SK-N-SH (cell line): ENCODE measurements around the gene R3HDML. TPM values are rescaled to one million over a fixed set of nuclear protein-coding genes. Genes with fewer than 3 reads are reported as not detected.

Experiments
- CTCF ChIA-PET: fragments of 300-600, 350-600 bp; formaldehyde crosslinking; extraction: SDS; loops from one replicate; lab custom pipeline; 2021; lab: Yijun Ruan, JAX
- POLR2A ChIA-PET: fragments of 350-600 bp; sonication (Branson Sonifier 250); formaldehyde crosslinking; extraction: SDS; loops from one replicate; lab custom pipeline; 2020; ENCODE audit warnings: antibody characterized with exemption, inconsistent platforms; lab: Yijun Ruan, JAX
- DNase-seq: peaks from one replicate; pipeline ENCODE4 v3.0.0; 2012
- H2AFZ ChIP-seq: fragments of 200-600 bp; sonication (generic); 2 replicates; pipeline ENCODE4 v1.8.1; 2016; ENCODE audit warnings: antibody characterized with exemption, mild to moderate bottlenecking, low read depth
- H3F3A ChIP-seq: fragments of 200-600 bp; sonication (generic); replicated peaks from 2 replicates; pipeline ENCODE3; 2016; ENCODE audit warnings: antibody characterized with exemption, mild to moderate bottlenecking; ENCODE audit not compliant: insufficient read depth
- H3K27ac ChIP-seq, 2 experiments: fragments of 200-500 bp in 1 of 2; fragments of 200-600 bp in 1 of 2; sonication (Bioruptor generic) in 1 of 2; sonication (generic), shearing (Covaris generic) in 1 of 2; 2 replicates each; pipeline versions ENCODE4 v1.5.1 to v1.6.1; 2014 to 2016; ENCODE audit warnings: low read depth in 2 of 2, inconsistent platforms in 1 of 2, low read length in 1 of 2, mild to moderate bottlenecking in 1 of 2, mixed read lengths in 1 of 2
- H3K27me3 ChIP-seq: fragments of 200-600 bp; sonication (generic), shearing (Covaris generic); 2 replicates; pipeline ENCODE4 v1.6.1; 2016; ENCODE audit warnings: mixed run types; ENCODE audit not compliant: insufficient read depth
- H3K36me3 ChIP-seq, 2 experiments: fragments of 200-500 bp in 1 of 2; fragments of 200-600 bp in 1 of 2; sonication (Bioruptor generic) in 1 of 2; sonication (generic) in 1 of 2; replicated peaks in 1 of 2; 2 replicates each; pipeline versions ENCODE3 to v1.5.1; 2014 to 2016; ENCODE audit warnings: low read length in 1 of 2, mild to moderate bottlenecking in 1 of 2; ENCODE audit not compliant: insufficient read depth in 2 of 2, control insufficient read depth in 1 of 2
- H3K4me1 ChIP-seq, 2 experiments: fragments of 200-500 bp in 1 of 2; fragments of 200-600 bp in 1 of 2; sonication (Bioruptor generic) in 1 of 2; sonication (generic), shearing (Covaris generic) in 1 of 2; 2 replicates each; pipeline versions ENCODE4 v1.5.1 to v1.6.1; 2014 to 2016; ENCODE audit warnings: low read depth in 1 of 2, low read length in 1 of 2, mixed run types in 1 of 2; ENCODE audit not compliant: insufficient read depth in 2 of 2, control insufficient read depth in 1 of 2
- H3K4me2 ChIP-seq: fragments of 200-600 bp; sonication (generic), shearing (Covaris generic); 2 replicates; pipeline ENCODE4 v1.6.1; 2017; ENCODE audit warnings: mixed run types
- H3K4me3 ChIP-seq, 2 experiments: fragments of 200-500 bp in 1 of 2; fragments of 200-600 bp in 1 of 2; sonication (Bioruptor generic) in 1 of 2; sonication (generic), shearing (Covaris generic) in 1 of 2; 2 replicates each; pipeline versions ENCODE4 v1.5.1 to v1.8.1; 2014 to 2016; ENCODE audit warnings: low read depth in 2 of 2, inconsistent platforms in 1 of 2, low read length in 1 of 2, mild to moderate bottlenecking in 1 of 2, mixed read lengths in 1 of 2, moderate library complexity in 1 of 2
- H3K79me2 ChIP-seq: fragments of 200-600 bp; sonication (generic); 2 replicates; pipeline ENCODE4 v1.8.1; 2017; ENCODE audit warnings: mild to moderate bottlenecking; ENCODE audit not compliant: insufficient read depth
- H3K9ac ChIP-seq: fragments of 200-600 bp; sonication (generic); 2 replicates; pipeline ENCODE4 v1.6.1; 2017; ENCODE audit warnings: mixed run types
- H3K9me2 ChIP-seq: fragments of 200-600 bp; sonication (generic); 2 replicates; pipeline ENCODE4 v1.6.1; 2017; ENCODE audit warnings: mixed run types
- H3K9me3 ChIP-seq: fragments of 200-600 bp; sonication (generic); 2 replicates; pipeline ENCODE4 v1.6.1; 2017; ENCODE audit warnings: mixed run types, mild to moderate bottlenecking, moderate library complexity
- H4K20me1 ChIP-seq: fragments of 200-600 bp; sonication (generic); 2 replicates; pipeline ENCODE4 v1.6.1; 2017; ENCODE audit warnings: mild to moderate bottlenecking, mixed run types; ENCODE audit not compliant: insufficient read depth
- EP300 ChIP-seq, 2 experiments: IDR thresholded peaks; 2 replicates each; pipeline versions ENCODE4 v1.4.0 to v1.6.1; 2012; ENCODE audit warnings: borderline replicate concordance in 1 of 2, low read depth in 1 of 2, low read length in 1 of 2
- EZH2phosphoT487 ChIP-seq: fragments of 200-600 bp; sonication (generic); IDR thresholded peaks from 2 replicates; pipeline ENCODE4 v1.6.1; 2017; ENCODE audit warnings: low read depth, mixed run types, mild to moderate bottlenecking, antibody characterized with exemption, moderate library complexity, borderline replicate concordance
- FOSL2 ChIP-seq: IDR thresholded peaks from 2 replicates; pipeline ENCODE4 v1.4.0; 2012; ENCODE audit warnings: low read depth, mild to moderate bottlenecking, moderate library complexity, borderline replicate concordance
- FOXJ3 ChIP-seq: sonication (generic); formaldehyde crosslinking; IDR thresholded peaks from 2 replicates; pipeline ENCODE4 v1.5.1; 2020; ENCODE audit warnings: mild to moderate bottlenecking, missing genetic modification reagents
- FOXM1 ChIP-seq: IDR thresholded peaks from 2 replicates; pipeline ENCODE4 v1.4.0; 2012; ENCODE audit warnings: low read depth, mild to moderate bottlenecking
- GABPA ChIP-seq: IDR thresholded peaks from 2 replicates; pipeline ENCODE4 v1.4.0; 2012; ENCODE audit warnings: low read depth, mild to moderate bottlenecking
- JUND ChIP-seq: IDR thresholded peaks from 2 replicates; pipeline ENCODE4 v1.4.0; 2012
- MEF2A ChIP-seq: IDR thresholded peaks from 2 replicates; pipeline ENCODE4 v1.4.0; 2012; ENCODE audit warnings: low read depth, borderline replicate concordance
- MXI1 ChIP-seq: IDR thresholded peaks from 2 replicates; pipeline ENCODE4 v1.6.1; 2012; ENCODE audit warnings: mild to moderate bottlenecking, low read depth, low read length, improper control_type of control experiment
- POLR2AphosphoS5 ChIP-seq: IDR thresholded peaks from 2 replicates; pipeline ENCODE4 v1.6.1; 2012; ENCODE audit warnings: low read depth, low read length
- RFX5 ChIP-seq: IDR thresholded peaks from 2 replicates; pipeline ENCODE4 v1.6.1; 2012; ENCODE audit warnings: mild to moderate bottlenecking, improper control_type of control experiment, low read length
- RXRA ChIP-seq: IDR thresholded peaks from 2 replicates; pipeline ENCODE4 v1.4.0; 2012; ENCODE audit warnings: low read depth, mild to moderate bottlenecking, borderline replicate concordance
- SMC3 ChIP-seq: IDR thresholded peaks from 2 replicates; pipeline ENCODE4 v1.6.1; 2012; ENCODE audit warnings: low read depth, low read length, improper control_type of control experiment
- TCF12 ChIP-seq: IDR thresholded peaks from 2 replicates; pipeline ENCODE4 v1.4.0; 2012
- TEAD4 ChIP-seq: IDR thresholded peaks from 2 replicates; pipeline ENCODE4 v1.4.0; 2012; ENCODE audit warnings: mild to moderate bottlenecking, borderline replicate concordance; ENCODE audit not compliant: insufficient read depth
- USF1 ChIP-seq: IDR thresholded peaks from 2 replicates; pipeline ENCODE4 v1.4.0; 2012; ENCODE audit warnings: low read depth, borderline replicate concordance
- ZBTB33 ChIP-seq: IDR thresholded peaks from 2 replicates; pipeline ENCODE4 v1.4.0; 2012; ENCODE audit warnings: low read depth, borderline replicate concordance
- WGBS: methylation state at CpG from one replicate; pipeline ENCODE4 v1.1.6; 2017; ENCODE audit warnings: low lambda C conversion rate; 5-methylcytosine and 5-hydroxymethylcytosine counted together
- polyA plus RNA-seq, 3 experiments: library from polyadenylated mRNA; depleted of rRNA; stranded (reverse); fragments of >200 nt; gene quantifications; 2 replicates each; pipeline ENCODE4 v1.2.3, GENCODE V29; 2012

Gene R3HDML
- polyA plus RNA-seq, 1 of the 3 experiments (the other 2 are of a cell fraction): not detected

GRCh38 chr20:44393608-44394451 is 57.0 kb downstream of the R3HDML start:
- POLR2A ChIA-PET: no interaction called here
- DNase-seq: no peak
- Histone ChIP-seq H4K20me1 (no peaks in the 10 kb centered on the region), H3K9ac (no peak overlapping the region), H3F3A (no peaks in the 10 kb centered on the region), H3K27ac (no peak overlapping the region), H3K9me3 (no peaks in the 10 kb centered on the region), H3K4me1 (no peaks in the 10 kb centered on the region), H3K36me3 (no peaks in the 10 kb centered on the region), H3K27me3 (peaks cover 11% of the 10 kb centered on the region; the same call in 1 of the 2 replicates), H2AFZ (no peak overlapping the region), H3K9me2 (no peaks in the 10 kb centered on the region), H3K4me3 (no peak overlapping the region), H3K4me2 (no peak overlapping the region), H3K79me2 (no peaks in the 10 kb centered on the region)
- WGBS: 51% methylated on average over 6 of the region's 9 CpGs
- CTCF ChIA-PET: interaction anchor here (1.0 to 2.7 kb wide), 5 partner anchors 9 to 204 kb away, joined by 3 to 12 read pairs (median 3); no protein-coding TSS in a partner anchor
- no peak for TF ChIP-seq MXI1
- no peak for TF ChIP-seq GABPA
- no peak for TF ChIP-seq FOSL2
- no peak for TF ChIP-seq JUND
- TF ChIP-seq TCF12: no peak
- TF ChIP-seq TEAD4: no peak
- no peak for TF ChIP-seq USF1
- no peak for TF ChIP-seq RFX5
- TF ChIP-seq ZBTB33: no peak
- TF ChIP-seq SMC3: no peak
- no peak for TF ChIP-seq EZH2phosphoT487
- no peak for TF ChIP-seq FOXJ3 (CRISPR knock-in tag)
- no peak for TF ChIP-seq MEF2A
- no peak for TF ChIP-seq RXRA
- no peak for TF ChIP-seq POLR2AphosphoS5

- WGBS: 76% methylated on average over 2 of the region's 2 CpGs
- ChIA-PET POLR2A (no interaction called here), CTCF (interaction anchor here (1.3 to 2.6 kb wide), 4 partner anchors 10 to 215 kb away, joined by 3 to 9 read pairs (median 6); no protein-coding TSS in a partner anchor)
Observed at GRCh38 chr20:44394452-44394701, 57.5 kb downstream of the R3HDML start.

More at GRCh38 chr20:44394452-44394701, 57.5 kb downstream of the R3HDML start:
- Histone ChIP-seq H3K9me2 (no peaks in the 10 kb centered on the region), H3K4me1 (no peaks in the 10 kb centered on the region), H3K4me2 (no peak overlapping the region), H3K79me2 (no peaks in the 10 kb centered on the region), H3K36me3 (no peaks in the 10 kb centered on the region), H3K27me3 (peaks cover 11% of the 10 kb centered on the region; the same call in 1 of the 2 replicates), H3K4me3 (no peak overlapping the region), H3F3A (no peaks in the 10 kb centered on the region), H2AFZ (no peak overlapping the region), H3K9ac (no peak overlapping the region), H3K27ac (no peak overlapping the region), H4K20me1 (no peaks in the 10 kb centered on the region), H3K9me3 (no peaks in the 10 kb centered on the region)
- no peak for DNase-seq
- TF ChIP-seq EP300 (IDR thresholded peaks at IDR 0.05; ENCODE audit: borderline replicate concordance in 1 of 2, low read depth in 1 of 2, low read length in 1 of 2) (no peak), RXRA (no peak), FOXJ3 (CRISPR knock-in tag) (no peak), GABPA (no peak), FOXM1 (no peak)
